Measurements from ENCODE around the gene PAFAH1B2. TPM values are rescaled to one million over a fixed set of nuclear protein-coding genes. Genes with fewer than 3 reads are reported as not detected.

The PAFAH1B2 gene
- total and polyA plus RNA-seq, 10 of the 15 experiments (the other 5 are each of a cell fraction or from before 2014, with no cell fraction given) = 17.6 to 64.8 (median 47.6) TPM

DNA sequence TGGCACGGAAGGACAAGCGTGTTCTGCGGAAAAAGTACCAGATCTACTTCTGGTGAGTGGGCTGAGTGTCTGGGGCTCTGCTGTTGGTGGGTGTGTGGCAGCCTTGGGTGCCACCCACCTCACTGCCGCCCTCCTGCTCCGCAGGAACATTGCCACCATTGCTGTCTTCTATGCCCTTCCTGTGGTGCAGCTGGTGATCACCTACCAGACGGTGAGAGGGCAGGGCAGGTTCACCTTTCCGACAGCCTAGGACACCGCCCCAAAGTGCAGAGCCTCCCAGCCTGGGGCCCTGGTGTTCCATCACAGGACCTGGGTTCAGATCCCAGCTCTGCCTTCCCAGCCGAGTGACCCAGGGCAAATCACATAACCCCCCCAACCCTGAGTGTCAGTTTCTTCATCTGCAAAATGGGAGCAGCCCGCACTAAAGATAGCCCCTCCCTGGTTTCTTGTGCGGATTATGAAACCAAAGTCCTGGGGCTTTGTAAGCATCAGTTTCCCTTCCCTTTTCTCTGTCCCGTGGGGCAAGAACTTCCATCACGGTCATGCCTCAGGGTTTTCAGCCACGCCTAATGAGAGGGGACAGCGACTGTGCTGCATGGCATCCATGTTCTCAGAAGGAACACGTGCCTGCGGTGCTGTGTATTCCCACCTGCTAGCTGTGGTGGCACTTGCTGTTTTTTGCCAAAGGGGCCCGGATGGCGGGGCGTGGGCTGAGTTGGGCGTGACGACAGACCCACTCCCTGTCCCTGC, 45.3 kb downstream of the PAFAH1B2 start:
- WGBS (ENCODE audit: insufficient coverage, insufficient replicate concordance, low lambda C conversion rate, missing lambda C conversion rate) = 24% methylated on average over 20 of the region's 22 CpGs
- ChIA-PET POLR2A (interaction anchor here (0.6 to 3.3 kb wide), 2 partner anchors 10 to 114 kb away, joined by 3 to 14 read pairs; partner anchors contain the start of gene SIDT2), RAD21 (ENCODE audit: unreplicated experiment) (interaction anchor here (0.7 to 2.1 kb wide), 3 partner anchors 10 to 41 kb away, joined by 3 to 6 read pairs (median 3); no protein-coding TSS in a partner anchor), SMC1A (ENCODE audit: uncharacterized antibody, unreplicated experiment) (interaction anchor here (0.7 to 1.2 kb wide), 3 partner anchors 9 to 209 kb away, joined by 3 to 4 read pairs (median 3); partner anchors contain the start of gene PCSK7), CTCF (interaction anchor here (1.7 kb wide), 1 partner anchor 9 kb away, joined by 9 read pairs; no protein-coding TSS in a partner anchor)
- DNase-seq (ENCODE audit: low read depth, low spot score) = peak; percentile 68
- in situ Hi-C loops (cut with MboI) (no loop called here), intact Hi-C loops (cut with micrococcal nuclease; ENCODE audit: unreplicated experiment) (no loop called here)
- Histone ChIP-seq H3K9me3 (replicated peaks; ENCODE audit: control insufficient read depth, insufficient read depth, low read length) (no peaks in the 10 kb centered on the region), H3K27me3 (replicated peaks in 1 of 2; ENCODE audit: control insufficient read depth in 2 of 2, insufficient read depth in 2 of 2, low read length in 1 of 2) (no peaks in the 10 kb centered on the region), H4K20me1 (ENCODE audit: control insufficient read depth, insufficient read depth) (no peaks in the 10 kb centered on the region), H3K4me3 (no peak overlapping the region; the same call in 1 of the 2 replicates), H3K9ac (ENCODE audit: control insufficient read depth, insufficient read depth, low read length) (peak overlapping the region; percentile 48; the same call in 1 of the 2 replicates), H3K36me3 (ENCODE audit: control insufficient read depth in 2 of 2, insufficient read depth in 2 of 2, low read length in 1 of 2) (peaks cover 3 to 8% of the 10 kb centered on the region in 2 experiments; a peak in 3 of 4 replicates), H2AFZ (ENCODE audit: control insufficient read depth, low read depth, low read length) (peak overlapping the region; percentile 59), H3K27ac (ENCODE audit: control insufficient read depth, insufficient read depth) (peak overlapping the region; percentile 89), H3K4me2 (ENCODE audit: control insufficient read depth, insufficient read depth) (peak overlapping the region; percentile 60), H3K79me2 (ENCODE audit: control insufficient read depth, insufficient read depth, low read length) (no peaks in the 10 kb centered on the region), H3K4me1 (ENCODE audit: control insufficient read depth, insufficient read depth, low read length) (peaks cover 36% of the 10 kb centered on the region)
- no TSS peak for BruUV-seq (replicated peaks)
- peak; percentile 90 for FAIRE-seq
- peak; percentile 89 for ATAC-seq
- TF ChIP-seq, protein P1, sequence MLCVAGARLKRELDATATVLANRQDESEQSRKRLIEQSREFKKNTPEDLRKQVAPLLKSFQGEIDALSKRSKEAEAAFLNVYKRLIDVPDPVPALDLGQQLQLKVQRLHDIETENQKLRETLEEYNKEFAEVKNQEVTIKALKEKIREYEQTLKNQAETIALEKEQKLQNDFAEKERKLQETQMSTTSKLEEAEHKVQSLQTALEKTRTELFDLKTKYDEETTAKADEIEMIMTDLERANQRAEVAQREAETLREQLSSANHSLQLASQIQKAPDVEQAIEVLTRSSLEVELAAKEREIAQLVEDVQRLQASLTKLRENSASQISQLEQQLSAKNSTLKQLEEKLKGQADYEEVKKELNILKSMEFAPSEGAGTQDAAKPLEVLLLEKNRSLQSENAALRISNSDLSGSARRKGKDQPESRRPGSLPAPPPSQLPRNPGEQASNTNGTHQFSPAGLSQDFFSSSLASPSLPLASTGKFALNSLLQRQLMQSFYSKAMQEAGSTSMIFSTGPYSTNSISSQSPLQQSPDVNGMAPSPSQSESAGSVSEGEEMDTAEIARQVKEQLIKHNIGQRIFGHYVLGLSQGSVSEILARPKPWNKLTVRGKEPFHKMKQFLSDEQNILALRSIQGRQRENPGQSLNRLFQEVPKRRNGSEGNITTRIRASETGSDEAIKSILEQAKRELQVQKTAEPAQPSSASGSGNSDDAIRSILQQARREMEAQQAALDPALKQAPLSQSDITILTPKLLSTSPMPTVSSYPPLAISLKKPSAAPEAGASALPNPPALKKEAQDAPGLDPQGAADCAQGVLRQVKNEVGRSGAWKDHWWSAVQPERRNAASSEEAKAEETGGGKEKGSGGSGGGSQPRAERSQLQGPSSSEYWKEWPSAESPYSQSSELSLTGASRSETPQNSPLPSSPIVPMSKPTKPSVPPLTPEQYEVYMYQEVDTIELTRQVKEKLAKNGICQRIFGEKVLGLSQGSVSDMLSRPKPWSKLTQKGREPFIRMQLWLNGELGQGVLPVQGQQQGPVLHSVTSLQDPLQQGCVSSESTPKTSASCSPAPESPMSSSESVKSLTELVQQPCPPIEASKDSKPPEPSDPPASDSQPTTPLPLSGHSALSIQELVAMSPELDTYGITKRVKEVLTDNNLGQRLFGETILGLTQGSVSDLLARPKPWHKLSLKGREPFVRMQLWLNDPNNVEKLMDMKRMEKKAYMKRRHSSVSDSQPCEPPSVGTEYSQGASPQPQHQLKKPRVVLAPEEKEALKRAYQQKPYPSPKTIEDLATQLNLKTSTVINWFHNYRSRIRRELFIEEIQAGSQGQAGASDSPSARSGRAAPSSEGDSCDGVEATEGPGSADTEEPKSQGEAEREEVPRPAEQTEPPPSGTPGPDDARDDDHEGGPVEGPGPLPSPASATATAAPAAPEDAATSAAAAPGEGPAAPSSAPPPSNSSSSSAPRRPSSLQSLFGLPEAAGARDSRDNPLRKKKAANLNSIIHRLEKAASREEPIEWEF (IDR thresholded peaks at IDR 0.05; ENCODE audit: insufficient replicate concordance, low read depth, low read length) = no peak
- TF ChIP-seq CHD1 (IDR thresholded peaks at IDR 0.05; ENCODE audit: low read depth, low read length) (no peak), TCF3 (IDR thresholded peaks at IDR 0.05; ENCODE audit: borderline replicate concordance, insufficient read depth, low read depth, low read length) (no peak), RELA (IDR thresholded peaks at IDR 0.05; ENCODE audit: borderline replicate concordance, partially characterized antibody) (no peak), PAX8 (IDR thresholded peaks at IDR 0.05) (no peak), EED (IDR thresholded peaks at IDR 0.05; ENCODE audit: low read depth) (peak; percentile 76), ZNF24 (IDR thresholded peaks at IDR 0.05) (0 out of 2 replicates have a peak, but pooled peaks have one; percentile 21), SIX5 (IDR thresholded peaks at IDR 0.05; ENCODE audit: low read depth, low read length, severe bottlenecking) (no peak), KLF5 (IDR thresholded peaks at IDR 0.05; ENCODE audit: partially characterized antibody) (no peak), CHD4 (IDR thresholded peaks at IDR 0.05) (no peak), POLR2A (IDR thresholded peaks at IDR 0.05; ENCODE audit: low read depth, low read length) (no peak), EZH2 (IDR thresholded peaks at IDR 0.05; ENCODE audit: borderline replicate concordance, control insufficient read depth, low read depth, low read length) (no peak)
- TF ChIP-seq, protein P2, sequence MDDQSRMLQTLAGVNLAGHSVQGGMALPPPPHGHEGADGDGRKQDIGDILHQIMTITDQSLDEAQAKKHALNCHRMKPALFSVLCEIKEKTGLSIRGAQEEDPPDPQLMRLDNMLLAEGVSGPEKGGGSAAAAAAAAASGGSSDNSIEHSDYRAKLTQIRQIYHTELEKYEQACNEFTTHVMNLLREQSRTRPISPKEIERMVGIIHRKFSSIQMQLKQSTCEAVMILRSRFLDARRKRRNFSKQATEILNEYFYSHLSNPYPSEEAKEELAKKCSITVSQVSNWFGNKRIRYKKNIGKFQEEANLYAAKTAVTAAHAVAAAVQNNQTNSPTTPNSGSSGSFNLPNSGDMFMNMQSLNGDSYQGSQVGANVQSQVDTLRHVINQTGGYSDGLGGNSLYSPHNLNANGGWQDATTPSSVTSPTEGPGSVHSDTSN (IDR thresholded peaks at IDR 0.05; ENCODE audit: insufficient replicate concordance, low read depth, low read length) = no peak
- TF ChIP-seq, protein P3, sequence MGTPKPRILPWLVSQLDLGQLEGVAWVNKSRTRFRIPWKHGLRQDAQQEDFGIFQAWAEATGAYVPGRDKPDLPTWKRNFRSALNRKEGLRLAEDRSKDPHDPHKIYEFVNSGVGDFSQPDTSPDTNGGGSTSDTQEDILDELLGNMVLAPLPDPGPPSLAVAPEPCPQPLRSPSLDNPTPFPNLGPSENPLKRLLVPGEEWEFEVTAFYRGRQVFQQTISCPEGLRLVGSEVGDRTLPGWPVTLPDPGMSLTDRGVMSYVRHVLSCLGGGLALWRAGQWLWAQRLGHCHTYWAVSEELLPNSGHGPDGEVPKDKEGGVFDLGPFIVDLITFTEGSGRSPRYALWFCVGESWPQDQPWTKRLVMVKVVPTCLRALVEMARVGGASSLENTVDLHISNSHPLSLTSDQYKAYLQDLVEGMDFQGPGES (IDR thresholded peaks at IDR 0.05) = no peak
- TF ChIP-seq, protein P4, sequence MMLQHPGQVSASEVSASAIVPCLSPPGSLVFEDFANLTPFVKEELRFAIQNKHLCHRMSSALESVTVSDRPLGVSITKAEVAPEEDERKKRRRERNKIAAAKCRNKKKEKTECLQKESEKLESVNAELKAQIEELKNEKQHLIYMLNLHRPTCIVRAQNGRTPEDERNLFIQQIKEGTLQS (IDR thresholded peaks at IDR 0.05; ENCODE audit: borderline replicate concordance, extremely low read depth, low read depth, low read length) = no peak
